Fibroblast of villous mesenchyme (primary cell): ENCODE results near the gene PROC. TPM values are rescaled to one million over a fixed set of nuclear protein-coding genes. Genes with fewer than 3 reads are reported as not detected.

ENCODE experiments used
- DNase-seq: peaks from one replicate; pipeline ENCODE4 v3.0.0-alpha.2; 2010; ENCODE audit warnings: low read depth
- H3K4me3 ChIP-seq: 2 replicates; pipeline ENCODE4 v1.5.1; 2011; ENCODE audit warnings: low read depth, mild to moderate bottlenecking, low read length
- CTCF ChIP-seq: IDR thresholded peaks from 2 replicates; pipeline ENCODE4 v1.5.1; 2012; ENCODE audit warnings: low read depth, mild to moderate bottlenecking, low read length; ENCODE audit not compliant: insufficient read depth
- total RNA-seq: library from RNA; depleted of rRNA; stranded (reverse); fragments of >200 nt; gene quantifications from 2 replicates; pipeline ENCODE4 v1.2.3, GENCODE V29; 2012

Gene PROC
- total RNA-seq, 1 donor: not detected

DNA sequence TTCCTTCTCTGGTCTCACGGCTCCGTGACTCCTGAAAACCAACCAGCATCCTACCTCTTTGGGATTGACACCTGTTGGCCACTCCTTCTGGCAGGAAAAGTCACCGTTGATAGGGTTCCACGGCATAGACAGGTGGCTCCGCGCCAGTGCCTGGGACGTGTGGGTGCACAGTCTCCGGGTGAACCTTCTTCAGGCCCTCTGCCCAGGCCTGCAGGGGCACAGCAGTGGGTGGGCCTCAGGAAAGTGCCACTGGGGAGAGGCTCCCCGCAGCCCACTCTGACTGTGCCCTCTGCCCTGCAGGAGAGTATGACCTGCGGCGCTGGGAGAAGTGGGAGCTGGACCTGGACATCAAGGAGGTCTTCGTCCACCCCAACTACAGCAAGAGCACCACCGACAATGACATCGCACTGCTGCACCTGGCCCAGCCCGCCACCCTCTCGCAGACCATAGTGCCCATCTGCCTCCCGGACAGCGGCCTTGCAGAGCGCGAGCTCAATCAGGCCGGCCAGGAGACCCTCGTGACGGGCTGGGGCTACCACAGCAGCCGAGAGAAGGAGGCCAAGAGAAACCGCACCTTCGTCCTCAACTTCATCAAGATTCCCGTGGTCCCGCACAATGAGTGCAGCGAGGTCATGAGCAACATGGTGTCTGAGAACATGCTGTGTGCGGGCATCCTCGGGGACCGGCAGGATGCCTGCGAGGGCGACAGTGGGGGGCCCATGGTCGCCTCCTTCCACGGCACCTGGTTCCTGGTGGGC is 10.0 kb downstream of the PROC start:
- TF ChIP-seq CTCF: no peak
- no peak overlapping the region for H3K4me3 ChIP-seq
- DNase-seq: no peak

DNA sequence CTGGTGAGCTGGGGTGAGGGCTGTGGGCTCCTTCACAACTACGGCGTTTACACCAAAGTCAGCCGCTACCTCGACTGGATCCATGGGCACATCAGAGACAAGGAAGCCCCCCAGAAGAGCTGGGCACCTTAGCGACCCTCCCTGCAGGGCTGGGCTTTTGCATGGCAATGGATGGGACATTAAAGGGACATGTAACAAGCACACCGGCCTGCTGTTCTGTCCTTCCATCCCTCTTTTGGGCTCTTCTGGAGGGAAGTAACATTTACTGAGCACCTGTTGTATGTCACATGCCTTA is 10.5 kb downstream of the PROC start:
- no peak for TF ChIP-seq CTCF
- no peak overlapping the region for H3K4me3 ChIP-seq
- no peak for DNase-seq

DNA sequence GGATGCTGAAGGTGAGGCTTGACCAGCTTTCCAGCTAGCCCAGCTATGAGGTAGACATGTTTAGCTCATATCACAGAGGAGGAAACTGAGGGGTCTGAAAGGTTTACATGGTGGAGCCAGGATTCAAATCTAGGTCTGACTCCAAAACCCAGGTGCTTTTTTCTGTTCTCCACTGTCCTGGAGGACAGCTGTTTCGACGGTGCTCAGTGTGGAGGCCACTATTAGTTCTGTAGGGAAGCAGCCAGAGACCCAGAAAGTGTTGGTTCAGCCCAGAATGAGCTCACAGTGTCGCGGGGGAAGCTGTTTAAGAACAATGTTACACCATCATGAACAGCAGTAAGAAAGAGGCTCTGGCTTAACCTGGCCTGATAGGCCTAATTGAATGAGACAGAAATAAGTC is 11.1 kb downstream of the PROC start:
- no peak for TF ChIP-seq CTCF
- no peak for DNase-seq

DNA sequence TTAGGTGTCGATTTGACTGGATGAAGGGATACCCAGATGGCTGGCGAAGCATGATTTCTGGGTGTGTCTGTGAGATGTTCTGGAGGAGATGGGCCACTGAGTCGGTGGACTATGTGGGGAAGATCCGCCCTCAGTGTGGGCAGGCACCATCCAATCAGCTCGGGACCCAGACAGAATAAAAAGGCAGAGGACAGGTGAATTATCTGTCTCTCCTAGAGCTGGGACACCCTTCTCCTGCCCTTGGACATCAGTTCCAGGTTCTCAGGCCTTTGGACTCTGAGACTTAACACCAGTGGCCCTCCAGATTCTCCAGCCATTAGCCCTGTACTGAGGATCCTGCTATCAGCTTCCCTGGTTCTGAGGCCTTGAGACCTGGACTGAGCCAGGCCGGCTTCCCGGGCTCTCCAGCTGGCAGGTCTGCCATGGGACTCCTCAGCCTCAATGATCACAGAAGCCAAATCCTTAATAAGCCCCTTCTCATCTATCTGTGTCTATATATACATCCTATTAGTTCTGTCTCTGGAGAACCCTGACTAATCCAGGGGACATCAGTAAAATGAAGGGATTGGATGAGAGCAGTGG is 11.7 kb downstream of the PROC start:
- TF ChIP-seq CTCF: no peak
- DNase-seq: no peak
- H3K4me3 ChIP-seq: no peak overlapping the region

More for the DNA sequence above, 11.1 kb downstream of the PROC start:
- H3K4me3 ChIP-seq: no peak overlapping the region

GRCh38 chr2:127431408-127432023 is 13.3 kb downstream of the PROC start:
- DNase-seq: no peak
- H3K4me3 ChIP-seq: no peak overlapping the region
- no peak for TF ChIP-seq CTCF

DNA sequence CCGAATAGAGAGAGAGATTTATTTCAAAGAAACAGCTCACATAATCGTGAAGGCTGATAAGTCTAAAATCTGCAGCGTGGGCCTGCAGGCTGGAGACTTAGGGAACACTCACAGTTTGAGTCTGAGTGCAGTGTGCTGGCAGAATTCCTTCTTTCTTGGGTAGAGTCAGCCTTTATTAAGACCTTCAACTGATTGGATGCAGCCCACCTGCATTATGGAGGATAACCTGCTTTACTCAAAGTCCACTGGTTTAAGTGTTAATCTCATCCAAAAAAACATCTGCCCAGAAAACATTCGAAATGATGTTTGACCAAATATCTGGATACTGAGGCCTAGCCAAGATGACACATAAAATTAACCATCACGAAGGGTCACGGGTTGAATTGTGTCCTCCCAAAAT is 16.3 kb downstream of the PROC start:
- H3K4me3 ChIP-seq: no peak overlapping the region
- DNase-seq: no peak
- no peak for TF ChIP-seq CTCF

DNA sequence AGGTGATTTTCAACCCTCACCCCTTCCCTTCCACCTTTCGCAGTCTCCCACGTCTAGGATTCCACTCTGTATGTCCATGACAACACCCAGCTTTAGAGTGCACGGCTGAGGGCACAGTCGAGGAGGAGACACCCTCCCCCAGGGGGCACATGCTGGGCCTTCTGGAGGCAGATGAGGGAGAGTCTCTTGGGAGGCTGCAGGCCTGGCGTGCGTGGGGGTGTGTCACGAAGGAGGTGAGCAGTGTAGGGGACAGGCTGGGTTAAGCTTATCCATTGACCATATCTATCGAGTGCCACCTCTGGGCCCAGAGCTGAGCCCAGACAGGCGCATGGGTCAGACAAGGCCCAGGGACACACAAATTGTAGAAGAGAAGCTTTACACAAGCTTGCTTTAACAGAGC is 18.8 kb downstream of the PROC start:
- no peak for TF ChIP-seq CTCF
- DNase-seq: no peak
- no peak overlapping the region for H3K4me3 ChIP-seq
